T follicular helper cell (primary cell): Measurements from ENCODE around the gene NPAT.
"Not testable (repeated sequence)": the region's sequence is repeated elsewhere in the genome, so short reads cannot be mapped to it uniquely, and the experiment has no call there.

Source experiments
- DNase-seq: peaks from one replicate; pipeline ENCODE4 v3.0.0-alpha.2; 2020; ENCODE audit warnings: low read depth

Gene NPAT

DNA sequence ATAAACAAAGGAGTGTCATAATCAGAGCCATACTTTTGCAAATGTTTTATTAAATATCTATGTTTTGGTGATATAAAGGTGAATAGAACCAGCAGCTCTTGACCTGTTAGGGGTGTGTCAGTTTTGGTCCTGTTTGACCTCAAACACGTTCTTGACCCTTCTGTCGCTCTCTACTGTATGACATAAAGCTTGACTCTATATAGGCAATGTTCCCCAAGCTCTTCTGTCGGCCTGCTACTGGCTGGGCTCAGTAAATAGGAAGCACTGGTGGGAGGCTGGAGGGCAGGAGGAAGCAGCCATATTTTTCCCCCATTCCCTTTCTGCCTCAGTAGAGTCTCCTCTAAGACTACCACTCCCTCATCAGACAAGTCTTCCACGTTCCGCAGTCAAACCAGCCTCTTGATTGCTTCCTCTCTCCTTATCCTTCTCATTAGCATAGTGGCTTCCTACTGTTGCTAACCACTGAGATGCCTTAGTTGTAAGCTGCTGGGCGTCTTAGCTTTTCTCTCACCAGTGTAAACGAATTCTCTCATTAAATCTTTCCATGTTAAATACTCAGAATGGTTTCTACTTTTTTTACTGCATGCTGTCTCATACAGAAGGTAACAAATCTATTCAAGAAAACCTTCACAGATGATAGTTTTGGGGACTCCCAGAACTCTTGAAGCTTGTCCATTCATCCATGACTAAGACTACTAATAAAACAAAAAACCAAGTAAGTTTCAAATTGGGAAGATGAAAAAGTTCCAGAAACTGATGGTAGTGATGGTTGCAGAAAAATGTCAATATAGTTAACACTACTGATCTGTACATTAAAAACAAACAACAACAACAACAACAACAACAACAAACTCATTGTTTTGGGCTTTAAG, 3.3 kb downstream of the NPAT start:
- no peak for DNase-seq

GRCh38 chr11:108218455-108218854, 4.0 kb downstream of the NPAT start:
- no peak for DNase-seq

DNA sequence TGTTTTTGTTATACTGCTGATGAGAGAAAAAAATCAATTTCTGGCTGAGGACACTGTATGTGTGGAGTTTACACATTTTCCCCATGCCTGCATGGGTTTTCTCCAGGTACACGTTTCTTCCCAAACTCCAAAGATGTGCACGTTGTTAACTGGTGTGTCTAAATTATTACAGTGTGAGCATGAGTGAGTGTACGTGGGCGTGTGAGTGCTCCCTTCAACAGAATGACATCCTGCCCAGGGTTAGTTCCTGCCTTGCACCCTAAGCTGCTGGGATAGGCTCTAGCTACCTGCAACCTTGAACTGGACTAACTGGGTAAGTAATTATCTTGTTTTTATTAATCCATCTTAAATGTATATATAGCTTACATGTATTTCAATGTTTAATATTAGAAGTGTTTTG, 5.5 kb downstream of the NPAT start:
- DNase-seq, result no peak

GRCh38 chr11:108213784-108214183, 8.7 kb downstream of the NPAT start:
- DNase-seq, result no peak

GRCh38 chr11:108210441-108210840, 12.0 kb downstream of the NPAT start:
- DNase-seq, result no peak

DNA sequence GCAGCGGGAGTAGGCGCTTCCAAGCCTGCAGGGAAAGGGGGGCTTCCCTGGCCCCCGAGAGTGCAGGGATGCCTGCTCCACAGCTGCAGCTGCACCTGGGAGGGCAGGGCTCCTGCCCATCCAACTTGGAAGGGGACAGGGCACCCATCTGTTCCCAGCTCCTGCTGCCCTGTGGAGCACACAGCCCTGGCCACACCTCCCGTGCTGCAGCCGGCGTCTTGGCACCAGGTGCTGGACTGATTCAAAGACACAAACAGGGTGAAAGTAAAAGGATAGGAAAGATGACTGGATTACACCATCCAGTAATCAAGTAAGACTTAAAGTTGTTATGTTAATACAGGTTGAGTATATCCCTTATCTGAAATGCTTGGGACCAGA, 14.8 kb downstream of the NPAT start:
- DNase-seq, result no peak

DNA sequence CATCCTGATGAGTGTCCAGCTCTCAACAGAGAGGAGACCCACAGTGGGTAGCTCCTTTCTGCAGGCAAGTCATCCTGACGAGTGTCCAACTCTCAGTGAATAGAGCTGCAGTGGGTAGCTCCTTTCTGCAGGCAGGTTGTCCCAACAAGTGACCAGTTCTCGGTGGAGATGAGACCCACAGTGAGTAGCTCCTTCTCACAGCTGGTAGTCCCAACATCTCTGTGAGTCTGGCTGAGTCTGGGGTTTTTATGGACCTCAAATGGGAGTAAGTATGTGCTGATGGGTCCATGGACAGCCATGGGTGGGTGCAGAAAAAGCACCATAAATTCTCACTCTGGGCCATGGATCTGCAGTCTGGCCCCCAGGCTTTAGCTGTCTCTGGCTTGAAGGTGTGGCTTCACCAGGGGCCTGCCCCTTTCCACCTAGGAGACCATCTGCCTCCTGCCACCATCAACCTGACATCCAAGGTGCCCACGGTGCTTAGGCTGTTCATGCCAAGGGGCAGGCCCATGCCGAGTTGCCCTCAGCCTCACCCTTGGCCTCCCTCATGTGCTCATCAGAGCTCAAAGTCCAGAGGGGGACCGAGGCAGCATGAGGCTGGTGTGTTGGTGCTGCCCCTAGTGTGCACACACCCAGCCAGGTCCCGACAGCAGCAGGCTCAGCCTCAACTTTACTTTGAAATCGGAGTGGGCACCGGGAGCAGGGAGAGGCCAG, 15.3 kb downstream of the NPAT start:
- DNase-seq, result no peak

GRCh38 chr11:108206171-108206570, 16.3 kb downstream of the NPAT start:
- no peak for DNase-seq

DNA sequence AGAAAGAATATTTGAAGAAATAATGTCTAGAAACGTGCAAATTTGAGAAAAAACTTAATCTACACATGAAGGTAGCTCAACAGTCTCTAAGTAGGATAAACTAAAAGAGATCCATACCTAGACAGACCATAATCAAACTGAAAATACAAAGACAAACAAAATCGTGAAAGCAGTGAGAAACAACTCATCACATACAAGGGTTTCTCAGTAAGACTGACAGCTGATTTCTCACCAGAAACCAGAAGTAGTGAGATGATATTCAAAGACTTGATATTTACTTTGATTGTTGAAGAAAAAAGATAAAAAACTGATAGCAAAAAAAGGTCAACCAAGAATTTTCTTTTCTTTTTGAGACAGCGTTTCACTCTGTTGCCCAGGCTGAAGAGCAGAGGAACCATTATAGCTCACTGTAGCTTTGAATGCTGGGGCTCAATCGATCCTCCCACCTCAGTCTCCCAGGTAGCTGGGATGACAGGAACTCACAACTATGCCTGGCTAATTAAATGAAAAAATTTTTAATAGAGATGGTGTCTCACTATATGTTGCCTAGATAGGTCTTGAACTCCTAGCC, 17.4 kb downstream of the NPAT start:
- DNase-seq, result no peak

DNA sequence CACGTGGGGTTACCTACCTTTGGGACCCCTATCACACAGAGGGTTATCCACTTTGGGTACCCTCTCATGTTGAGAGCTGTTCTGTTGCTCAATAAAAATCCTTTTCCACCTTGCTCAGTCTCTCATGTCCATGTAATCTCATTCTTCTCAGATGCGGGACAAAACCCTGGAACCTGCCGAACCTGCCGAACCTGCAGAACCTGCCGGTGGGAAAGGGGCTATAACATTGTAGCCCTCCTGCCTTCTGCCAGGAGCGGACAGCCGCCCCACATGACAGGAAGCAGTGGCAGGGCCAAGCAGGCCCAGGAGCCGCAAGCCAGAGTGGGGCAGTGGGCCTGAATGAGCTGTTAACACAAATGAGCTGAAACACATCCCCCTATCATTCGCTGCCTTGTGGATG, 18.1 kb downstream of the NPAT start:
- no peak for DNase-seq

DNA sequence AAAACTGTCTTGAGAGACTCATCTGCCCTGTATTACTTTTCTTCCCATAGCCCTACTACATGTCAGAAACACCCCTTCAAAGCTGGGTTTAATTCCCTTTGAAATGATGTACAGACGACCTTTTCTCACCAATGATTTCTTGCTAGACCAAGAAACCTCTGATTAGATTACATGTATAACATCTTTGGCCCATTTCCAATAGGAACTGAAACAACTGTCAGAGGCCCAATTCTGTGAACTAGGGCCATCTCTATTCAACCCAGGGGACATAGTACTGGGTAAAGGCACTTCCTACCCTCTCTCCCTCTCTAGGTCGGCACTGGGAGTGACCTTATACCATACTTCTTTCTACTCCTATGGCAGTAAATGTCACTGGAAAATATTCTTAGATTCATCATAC, 19.4 kb downstream of the NPAT start:
- no peak for DNase-seq

GRCh38 chr11:108199446-108200321, 22.8 kb downstream of the NPAT start:
- peak; percentile 8 for DNase-seq

- no peak for DNase-seq
Observed at GRCh38 chr11:108198833-108199232, 23.6 kb downstream of the NPAT start.

- no peak for DNase-seq
Observed at GRCh38 chr11:108197351-108197750, 25.1 kb downstream of the NPAT start.

DNA sequence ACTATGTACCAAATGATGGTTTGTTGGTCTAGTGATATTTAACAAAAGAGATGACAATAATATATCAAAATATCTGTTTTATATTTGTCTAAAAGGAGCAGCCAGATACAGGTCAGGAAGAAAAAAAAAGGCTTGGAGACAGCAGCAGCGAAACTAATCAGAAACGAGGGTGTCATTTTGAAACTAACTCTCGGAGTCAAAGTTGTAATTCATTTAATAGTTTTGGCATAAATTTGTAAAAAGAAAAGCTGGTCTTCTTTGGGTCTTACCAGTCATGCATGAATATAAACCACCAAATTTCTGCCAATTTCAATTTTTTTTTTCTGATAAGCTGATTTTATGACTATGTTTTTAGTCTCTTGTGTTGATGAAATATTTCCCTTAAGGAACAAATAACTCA, 25.5 kb downstream of the NPAT start:
- no peak for DNase-seq

GRCh38 chr11:108193725-108194124, 28.7 kb downstream of the NPAT start:
- DNase-seq, result no peak

DNA sequence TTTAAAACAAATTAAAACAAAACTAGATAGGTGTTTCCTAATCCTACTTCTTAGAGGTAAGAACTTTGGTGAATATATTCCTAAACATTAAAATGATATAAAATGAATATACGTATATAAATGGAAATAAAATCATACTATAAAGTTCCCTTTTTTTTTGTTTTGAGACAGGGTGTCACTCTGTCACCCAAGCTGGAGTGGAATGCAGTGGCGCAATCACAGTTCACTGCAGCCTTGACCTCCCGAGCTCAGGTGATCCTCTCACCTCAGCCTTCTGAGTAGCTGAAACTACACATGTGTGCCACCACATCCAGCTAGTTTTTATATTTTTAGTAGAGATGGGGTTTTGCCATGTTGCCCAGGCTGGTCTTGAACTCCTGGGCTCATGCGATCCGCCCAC, 44.9 kb downstream of the NPAT start:
- no peak for DNase-seq

GRCh38 chr11:108170184-108170583, 52.3 kb downstream of the NPAT start:
- no peak for DNase-seq

GRCh38 chr11:108167624-108168023, 54.8 kb downstream of the NPAT start:
- no peak for DNase-seq

DNA sequence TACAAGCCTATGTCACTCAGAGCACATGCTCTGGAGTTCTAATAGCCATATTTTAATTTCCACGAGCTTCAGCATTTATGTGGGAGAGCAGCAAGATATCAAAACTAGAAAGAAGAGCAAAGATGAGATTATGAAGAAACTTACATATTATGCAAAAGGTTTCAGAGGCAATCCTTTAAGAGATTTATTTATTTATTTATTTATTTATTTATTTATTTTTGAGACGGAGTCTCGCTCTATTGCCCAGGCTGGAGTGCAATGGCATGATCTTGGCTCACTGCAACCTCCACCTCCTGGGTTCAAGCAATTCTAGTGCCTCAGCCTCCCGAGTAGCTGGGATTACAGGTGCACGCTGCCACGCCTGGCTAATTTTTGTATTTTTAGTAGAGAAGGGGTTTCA, 59.6 kb downstream of the NPAT start:
- not testable (repeated sequence) for DNase-seq

DNA sequence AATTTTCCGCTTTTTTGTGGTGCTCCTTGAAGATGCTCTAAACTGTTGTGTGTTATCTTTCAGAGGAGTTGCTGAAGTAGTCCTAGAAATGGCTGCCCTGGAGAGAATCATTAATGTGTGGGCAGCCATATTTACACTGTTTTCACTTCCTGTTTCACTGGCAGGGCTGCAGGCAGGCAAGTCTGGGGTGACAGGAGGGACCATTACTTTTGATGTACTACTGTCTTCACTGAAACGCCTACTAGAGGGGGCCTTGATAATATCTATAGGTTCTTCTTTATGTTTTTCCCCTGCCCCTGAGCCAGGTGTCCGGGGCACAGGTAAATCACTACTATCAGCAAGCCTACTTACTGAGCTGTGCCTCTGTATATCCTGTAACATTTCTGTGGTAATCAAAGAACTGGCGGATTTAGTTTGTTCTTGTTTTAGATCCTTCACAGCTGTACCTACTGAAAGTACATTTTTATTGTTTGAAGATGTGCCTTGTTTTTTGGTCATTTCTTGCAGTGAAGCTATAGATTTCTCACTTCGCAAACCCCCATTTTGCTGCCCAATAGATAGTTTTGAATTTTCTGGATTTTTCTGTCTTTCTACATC, 61.4 kb downstream of the NPAT start:
- no peak for DNase-seq

GRCh38 chr11:108154591-108154990, 67.8 kb downstream of the NPAT start:
- DNase-seq, result no peak
